Activated CD8-positive, alpha-beta memory T cell treated with anti-CD3 and anti-CD28 coated beads, Interleukin-2, amount 50 U/mL, for 24 hours (primary cell): Measurements from ENCODE around the gene TXNL1.

Experiments used
- DNase-seq: peaks from one replicate; pipeline ENCODE4 v3.0.0-alpha.2; 2020; ENCODE audit errors: extremely low read depth

Gene TXNL1

DNA sequence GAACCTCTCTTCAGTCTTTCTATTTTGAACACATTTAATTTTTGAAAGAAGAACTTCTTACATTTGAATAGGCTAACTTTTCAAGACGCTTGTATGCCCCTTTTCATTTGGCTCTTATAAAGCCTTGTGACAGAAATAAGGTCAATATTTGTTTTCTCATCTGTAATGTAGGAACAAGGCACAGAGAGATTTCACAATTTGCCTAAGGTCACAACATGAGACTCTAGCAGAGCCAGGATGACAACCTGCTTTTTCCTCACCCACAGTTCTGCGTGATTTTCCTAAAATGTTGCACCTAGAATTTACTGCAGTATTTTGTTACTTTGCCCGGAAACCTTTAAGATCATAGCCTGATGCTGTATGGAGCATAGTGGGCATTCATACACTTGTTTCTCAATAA lies 67.4 kb downstream of the TXNL1 start:
- no peak for DNase-seq

DNA sequence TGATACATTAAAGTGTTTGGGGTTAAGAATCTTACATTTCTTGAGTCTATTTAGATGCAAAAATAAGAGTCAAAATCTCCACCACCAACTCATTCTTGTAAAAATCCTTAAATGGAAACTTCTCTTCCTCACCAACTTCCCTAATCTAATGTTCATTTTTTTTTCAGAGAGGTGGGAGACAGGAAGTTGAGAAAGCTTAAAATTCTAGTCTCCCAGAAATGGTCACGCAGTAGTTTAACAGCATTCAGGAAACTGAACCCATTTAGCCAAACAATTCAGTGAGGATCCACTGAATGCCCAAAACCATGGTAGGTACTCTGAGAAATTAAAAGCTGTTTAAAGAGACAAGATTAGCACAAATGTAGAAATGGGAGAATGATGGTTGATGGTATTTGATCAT lies 69.0 kb downstream of the TXNL1 start:
- DNase-seq, result no peak

DNA sequence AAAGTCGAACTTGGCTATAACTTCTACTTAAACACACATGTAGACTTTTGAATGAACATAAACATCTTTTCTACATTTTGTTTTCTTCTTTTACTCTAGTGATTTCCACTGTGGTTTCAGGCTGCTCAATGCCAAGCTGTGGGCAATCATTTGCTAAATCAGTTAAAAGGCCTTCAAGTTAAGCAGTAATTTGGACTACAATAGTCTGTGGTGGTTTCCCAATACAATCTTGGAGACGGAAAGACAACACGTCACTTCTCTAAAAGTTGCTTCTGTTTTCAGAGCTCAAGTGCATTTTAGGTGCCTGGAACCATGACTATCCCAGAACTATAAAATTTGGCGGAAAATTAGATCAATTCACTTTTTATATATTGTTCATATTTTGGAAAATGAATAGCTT lies 69.4 kb downstream of the TXNL1 start:
- no peak for DNase-seq

DNA sequence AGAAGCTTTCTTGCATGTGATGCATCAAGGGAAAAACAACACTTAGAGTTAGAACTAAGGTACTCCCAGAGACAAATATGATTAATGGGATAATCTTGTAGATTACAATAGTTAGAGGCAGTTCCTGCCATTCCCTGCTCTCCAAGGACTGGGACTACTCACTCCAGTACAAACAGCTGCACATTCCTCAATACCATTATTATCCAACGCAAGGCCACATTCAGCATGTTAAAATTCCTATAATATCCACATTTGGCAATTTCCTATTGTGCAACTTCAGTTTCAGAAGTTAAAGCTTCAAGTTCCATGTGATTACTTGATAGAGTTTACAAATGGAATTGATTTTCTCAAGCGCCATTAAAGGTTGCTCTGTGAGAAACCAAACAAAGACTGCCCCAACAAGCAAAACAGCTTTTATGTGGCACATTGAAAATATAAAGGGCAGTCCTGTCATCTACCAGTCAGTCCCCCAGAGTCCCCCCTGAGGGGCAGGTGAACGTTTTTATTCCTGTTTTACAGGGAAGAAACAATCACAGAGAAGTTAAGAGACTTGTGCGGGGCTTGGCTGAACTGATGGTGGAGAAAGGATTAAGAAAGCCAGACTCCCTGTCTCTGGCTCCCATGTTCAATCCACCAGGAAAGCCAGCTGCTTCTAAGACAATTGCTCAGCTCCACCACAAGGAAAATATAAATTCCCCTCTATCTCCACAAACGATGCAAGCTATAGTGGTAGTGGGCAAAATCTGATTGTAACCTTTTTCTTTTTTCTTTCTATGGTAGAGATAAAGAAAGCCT lies 72.6 kb downstream of the TXNL1 start:
- no peak for DNase-seq

DNA sequence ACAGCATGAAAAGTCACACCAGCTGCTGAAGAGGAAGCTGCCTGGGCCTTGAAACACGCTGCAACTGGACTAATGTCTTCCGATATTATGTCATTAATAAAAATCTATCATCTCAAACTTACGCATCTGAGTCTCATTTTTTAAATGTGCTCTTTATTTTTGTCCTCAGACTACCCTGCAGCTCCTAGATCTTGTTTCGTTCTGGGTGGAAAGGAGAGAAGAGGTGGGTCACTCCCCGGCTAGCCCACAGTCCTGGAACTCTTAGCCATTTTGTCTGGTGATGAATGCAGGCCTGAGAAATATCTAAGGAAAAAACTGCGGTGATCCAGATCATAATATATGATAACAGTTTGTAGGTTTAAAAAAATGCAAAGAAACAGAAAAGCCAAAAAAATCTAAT lies 73.3 kb downstream of the TXNL1 start:
- no peak for DNase-seq

DNA sequence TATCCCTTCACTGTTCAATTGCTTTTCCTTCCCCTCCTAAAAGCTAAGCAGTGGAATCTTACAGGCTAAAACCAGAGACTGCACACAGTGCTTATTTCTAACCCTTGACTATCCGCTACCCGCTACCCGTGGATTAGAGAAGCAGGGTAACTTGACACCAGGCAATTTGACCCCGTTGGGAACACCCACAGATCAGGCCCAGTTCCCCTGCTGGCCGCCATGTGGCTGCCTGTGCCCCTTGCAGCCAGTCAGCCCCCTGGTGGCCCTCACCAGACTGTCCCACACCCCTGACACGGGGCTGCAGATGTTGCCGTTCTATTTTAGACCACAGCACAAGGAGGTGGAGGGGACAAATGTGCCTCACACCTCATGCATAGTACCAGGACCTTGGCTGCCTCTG lies 74.8 kb downstream of the TXNL1 start:
- no peak for DNase-seq

DNA sequence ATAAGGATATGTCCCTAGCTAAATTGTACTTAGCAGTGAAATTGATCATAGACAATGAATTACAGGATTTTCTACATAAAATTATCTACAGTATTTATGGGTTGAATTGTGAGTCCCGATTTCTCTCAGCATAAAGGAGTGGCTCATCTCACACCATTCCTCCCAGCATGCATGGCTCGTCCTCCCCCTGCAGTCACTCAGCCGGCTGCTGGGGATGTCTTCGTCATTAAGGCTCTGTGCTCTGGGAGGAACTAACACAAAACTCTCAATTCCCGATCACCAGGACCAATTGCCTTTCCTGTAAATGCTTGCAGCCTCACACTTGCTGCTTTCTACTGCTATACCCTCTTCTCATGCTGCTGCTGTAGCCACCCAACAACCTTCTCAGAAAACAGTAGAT lies 75.9 kb downstream of the TXNL1 start:
- DNase-seq, result no peak

DNA sequence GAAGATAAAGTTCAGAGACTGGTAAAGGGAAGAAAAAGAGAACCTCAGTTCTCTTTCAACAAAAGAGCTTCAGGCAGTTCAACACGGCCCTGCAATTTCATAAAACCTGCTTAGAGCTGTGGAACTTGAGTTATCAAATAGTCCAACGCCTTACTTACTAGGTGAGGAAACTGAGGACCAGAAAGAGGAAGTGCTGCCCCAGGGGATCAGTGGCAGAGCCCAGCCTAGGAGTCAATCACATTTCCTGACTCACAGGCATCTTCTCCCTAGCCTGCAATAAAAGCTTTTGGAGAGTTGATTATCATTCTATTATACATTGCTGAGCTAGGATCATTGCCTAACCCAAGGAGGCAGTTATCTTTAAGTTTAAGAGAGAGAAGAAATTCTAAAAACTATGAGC lies 77.4 kb downstream of the TXNL1 start:
- DNase-seq, result no peak

DNA sequence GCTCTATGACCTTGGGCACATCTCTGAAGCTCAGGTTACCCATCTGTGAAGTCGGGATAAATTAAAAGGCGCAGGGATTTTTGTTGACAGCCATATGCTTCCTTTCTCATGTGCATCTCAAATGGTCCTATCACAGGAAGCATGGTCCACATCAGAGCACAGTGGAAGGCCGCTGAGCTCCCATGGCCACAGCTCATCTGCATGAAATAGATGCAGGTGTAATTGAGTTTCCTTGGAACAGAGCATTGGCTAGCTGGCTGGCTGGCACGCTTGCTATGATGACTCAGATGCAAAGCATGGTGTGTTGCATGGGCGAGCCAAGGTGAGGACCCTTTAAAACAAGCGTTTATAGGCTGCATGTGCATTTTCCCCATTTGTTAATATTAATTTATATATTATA lies 79.3 kb downstream of the TXNL1 start:
- DNase-seq, result no peak

DNA sequence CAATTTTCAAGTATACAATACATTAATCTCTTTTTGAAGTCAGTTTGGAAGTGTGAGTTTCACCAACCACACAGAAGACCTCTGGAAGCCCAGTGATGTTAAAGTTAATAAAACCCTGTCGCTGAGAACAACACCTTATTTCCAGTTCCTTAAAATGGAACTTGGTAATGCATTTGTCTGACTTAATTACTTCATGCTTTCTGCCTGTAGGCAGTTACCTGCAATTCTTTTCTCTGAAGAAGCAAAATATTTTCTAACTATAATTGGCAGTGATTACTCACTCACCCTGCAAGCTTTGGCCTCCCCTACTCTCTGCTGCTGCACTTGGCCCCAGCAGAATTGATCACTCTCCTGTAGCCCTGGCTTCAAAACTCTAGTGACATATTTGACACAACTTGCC lies 81.5 kb downstream of the TXNL1 start:
- no peak for DNase-seq

DNA sequence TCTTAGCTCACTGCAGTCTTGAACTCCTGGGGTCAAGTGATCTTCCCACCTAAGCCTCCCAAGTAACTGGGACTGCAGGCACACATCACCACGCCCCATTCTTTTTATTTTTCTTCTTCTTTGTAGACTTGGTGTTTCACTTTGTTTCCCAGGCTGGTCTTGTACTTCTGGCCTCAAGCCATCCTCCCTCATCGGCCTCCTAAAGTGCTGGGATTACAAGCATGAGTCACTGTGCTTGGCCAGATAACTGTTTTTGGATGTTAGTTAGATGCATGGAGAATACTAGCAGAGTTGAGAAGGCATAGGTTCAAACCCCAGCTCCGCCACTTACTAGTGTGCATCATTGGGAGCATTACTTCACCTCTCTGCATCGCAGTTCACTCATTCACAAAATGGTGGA lies 88.3 kb downstream of the TXNL1 start:
- no peak for DNase-seq
